ENCODE results near the gene CAPN8.

DNA sequence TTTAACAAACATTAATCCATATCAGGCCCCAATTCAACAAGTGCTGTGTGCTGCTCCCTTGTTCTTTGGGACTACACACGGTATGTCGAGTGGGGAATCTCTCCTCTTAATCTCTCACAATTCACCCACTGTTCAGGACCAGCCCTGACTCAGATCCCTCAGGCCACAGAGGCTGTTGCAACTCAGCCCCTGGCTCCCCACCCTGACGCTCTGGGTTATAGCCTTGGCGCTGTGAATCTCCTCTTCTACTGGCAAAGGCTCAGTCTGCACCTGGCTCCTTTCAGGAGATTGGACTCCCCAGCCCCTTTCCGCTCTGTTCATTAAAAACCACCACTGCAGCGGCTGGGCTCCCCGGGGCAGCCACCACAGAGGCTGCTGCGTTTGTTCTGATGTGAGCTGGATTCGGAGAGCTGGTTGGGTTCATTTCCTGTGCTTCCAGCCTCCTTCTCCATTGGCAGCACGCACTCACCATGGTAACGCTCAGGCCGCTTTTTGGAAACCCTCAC is 13.0 kb downstream of the CAPN8 start:
- TF ChIP-seq, protein P1, sequence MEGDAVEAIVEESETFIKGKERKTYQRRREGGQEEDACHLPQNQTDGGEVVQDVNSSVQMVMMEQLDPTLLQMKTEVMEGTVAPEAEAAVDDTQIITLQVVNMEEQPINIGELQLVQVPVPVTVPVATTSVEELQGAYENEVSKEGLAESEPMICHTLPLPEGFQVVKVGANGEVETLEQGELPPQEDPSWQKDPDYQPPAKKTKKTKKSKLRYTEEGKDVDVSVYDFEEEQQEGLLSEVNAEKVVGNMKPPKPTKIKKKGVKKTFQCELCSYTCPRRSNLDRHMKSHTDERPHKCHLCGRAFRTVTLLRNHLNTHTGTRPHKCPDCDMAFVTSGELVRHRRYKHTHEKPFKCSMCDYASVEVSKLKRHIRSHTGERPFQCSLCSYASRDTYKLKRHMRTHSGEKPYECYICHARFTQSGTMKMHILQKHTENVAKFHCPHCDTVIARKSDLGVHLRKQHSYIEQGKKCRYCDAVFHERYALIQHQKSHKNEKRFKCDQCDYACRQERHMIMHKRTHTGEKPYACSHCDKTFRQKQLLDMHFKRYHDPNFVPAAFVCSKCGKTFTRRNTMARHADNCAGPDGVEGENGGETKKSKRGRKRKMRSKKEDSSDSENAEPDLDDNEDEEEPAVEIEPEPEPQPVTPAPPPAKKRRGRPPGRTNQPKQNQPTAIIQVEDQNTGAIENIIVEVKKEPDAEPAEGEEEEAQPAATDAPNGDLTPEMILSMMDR (optimal IDR thresholded peaks at IDR 0.05 in 1 of 3, IDR thresholded peaks at IDR 0.05 in 1 of 3, conservative IDR thresholded peaks at IDR 0.05 in 1 of 3; ENCODE audit: extremely low read depth in 1 of 3, insufficient read depth in 2 of 3, low read length in 3 of 3): no peak
- no peak for TF ChIP-seq EZH2 (IDR thresholded peaks at IDR 0.05; ENCODE audit: low read length)
